Measurements from ENCODE around the gene TRAPPC8.

- no peak for TF ChIP-seq SMAD1 (IDR thresholded peaks at IDR 0.05; ENCODE audit: low read depth, partially characterized antibody)
- no peak for TF ChIP-seq GABPA (IDR thresholded peaks at IDR 0.05; ENCODE audit: low read depth)
- TF ChIP-seq POLR2AphosphoS5 (IDR thresholded peaks at IDR 0.05; ENCODE audit: low read length), result no peak
- no peak for TF ChIP-seq EZH2 (IDR thresholded peaks at IDR 0.05; ENCODE audit: borderline replicate concordance, control insufficient read depth, low read depth, low read length)
- TF ChIP-seq FOXM1 (IDR thresholded peaks at IDR 0.05; ENCODE audit: low read depth, low read length), result no peak
- no peak for TF ChIP-seq POLR2A (IDR thresholded peaks at IDR 0.05; ENCODE audit: low read depth, low read length)
- no peak for TF ChIP-seq STAT3 (IDR thresholded peaks at IDR 0.05; ENCODE audit: low read depth, low read length)
- TF ChIP-seq CTCF (IDR thresholded peaks at IDR 0.05 in 2 of 3, conservative IDR thresholded peaks at IDR 0.05 in 1 of 3; ENCODE audit: control insufficient read depth in 2 of 3, extremely low read depth in 1 of 3, insufficient read depth in 1 of 3, low read depth in 3 of 3, low read length in 3 of 3), result no peak
- TF ChIP-seq YBX1 (IDR thresholded peaks at IDR 0.05), result no peak
- no peak for TF ChIP-seq CEBPB (IDR thresholded peaks at IDR 0.05; ENCODE audit: borderline replicate concordance in 1 of 2, low read depth in 2 of 2, low read length in 2 of 2)
- TF ChIP-seq MAX (IDR thresholded peaks at IDR 0.05; ENCODE audit: low read depth, low read length), result no peak
- TF ChIP-seq ZNF24 (IDR thresholded peaks at IDR 0.05), result no peak
These were observed 11.6 kb downstream of the TRAPPC8 start for GRCh38 chr18:31931163-31931885.
